WTC11 (cell line): ENCODE data around the gene PLEKHG5. TPM values are rescaled to one million over a fixed set of nuclear protein-coding genes. Genes with fewer than 3 reads are reported as not detected.

Experiments
- ARID4B ChIP-seq: sonication (generic); formaldehyde crosslinking; IDR thresholded peaks from 2 replicates; pipeline ENCODE4 v1.8.0; 2023; ENCODE audit warnings: missing genetic modification reagents, mild to moderate bottlenecking, borderline replicate concordance
- CDX4 ChIP-seq: fragments of 250-450 bp; sonication (Bioruptor Pico); IDR thresholded peaks from 2 replicates; pipeline ENCODE4 v1.9.0; 2021; ENCODE audit warnings: moderate library complexity, mild to moderate bottlenecking, inconsistent platforms, borderline replicate concordance
- E2F5 ChIP-seq: sonication (generic); formaldehyde crosslinking; IDR thresholded peaks from 2 replicates; pipeline ENCODE4 v1.8.1; 2022; ENCODE audit warnings: mild to moderate bottlenecking, moderate library complexity, missing genetic modification reagents
- EMX1 ChIP-seq: fragments of 250-450 bp; sonication (Bioruptor Pico); IDR thresholded peaks from 2 replicates; pipeline ENCODE4 v1.8.0; 2021; ENCODE audit warnings: mild to moderate bottlenecking
- ESRRA ChIP-seq: sonication (generic); formaldehyde crosslinking; IDR thresholded peaks from 2 replicates; pipeline ENCODE4 v1.8.1; 2022; ENCODE audit warnings: mild to moderate bottlenecking, missing genetic modification reagents, borderline replicate concordance
- GRHL2 ChIP-seq: fragments of 250-450 bp; sonication (Bioruptor Pico); IDR thresholded peaks from 2 replicates; pipeline ENCODE4 v1.8.0; 2022; ENCODE audit warnings: mild to moderate bottlenecking, moderate library complexity; ENCODE audit not compliant: insufficient replicate concordance, severe bottlenecking
- HMGXB4 ChIP-seq: sonication (generic); formaldehyde crosslinking; IDR thresholded peaks from 2 replicates; pipeline ENCODE4 v1.8.1; 2023; ENCODE audit warnings: mild to moderate bottlenecking, moderate library complexity, missing genetic modification reagents
- IRF2 ChIP-seq: sonication (generic); formaldehyde crosslinking; IDR thresholded peaks from 2 replicates; pipeline ENCODE4 v1.8.0; 2022; ENCODE audit warnings: low read depth, missing genetic modification reagents, borderline replicate concordance
- NR1H2 ChIP-seq: sonication (generic); formaldehyde crosslinking; IDR thresholded peaks from 2 replicates; pipeline ENCODE4 v1.9.0; 2021; ENCODE audit warnings: mild to moderate bottlenecking, moderate library complexity, missing genetic modification reagents
- TEAD1 ChIP-seq: sonication (generic); formaldehyde crosslinking; IDR thresholded peaks from 2 replicates; pipeline ENCODE4 v1.8.0; 2022; ENCODE audit warnings: mild to moderate bottlenecking, missing genetic modification reagents
- USF2 ChIP-seq: sonication (generic); formaldehyde crosslinking; IDR thresholded peaks from 2 replicates; pipeline ENCODE4 v1.8.1; 2023; ENCODE audit warnings: mild to moderate bottlenecking, missing genetic modification reagents, moderate library complexity
- ZNF281 ChIP-seq: sonication (generic); formaldehyde crosslinking; IDR thresholded peaks from 2 replicates; pipeline ENCODE4 v1.8.0; 2023; ENCODE audit warnings: mild to moderate bottlenecking, missing genetic modification reagents
- ZNF423 ChIP-seq: fragments of 250-450 bp; sonication (Bioruptor Pico); IDR thresholded peaks from 2 replicates; pipeline ENCODE4 v2.1.2; 2022; ENCODE audit warnings: mild to moderate bottlenecking, moderate library complexity
- ZNF425 ChIP-seq: fragments of 250-450 bp; sonication (Bioruptor Pico); conservative IDR thresholded peaks from 2 replicates; pipeline ENCODE4 v1.9.0; 2021; ENCODE audit warnings: mild to moderate bottlenecking
- total RNA-seq: library from RNA; stranded (reverse); gene quantifications from 3 replicates; pipeline ENCODE4 v1.2.3, GENCODE V29; 2021
- TF ChIP-seq, protein P1 (sequence below): sonication (generic); formaldehyde crosslinking; IDR thresholded peaks from 2 replicates; pipeline ENCODE4 v1.8.0; 2023; ENCODE audit warnings: missing genetic modification reagents
- TF ChIP-seq, protein P2 (sequence below): fragments of 250-450 bp; sonication (Bioruptor Pico); IDR thresholded peaks from 2 replicates; pipeline ENCODE4 v1.9.0; 2021; ENCODE audit warnings: mild to moderate bottlenecking, borderline replicate concordance

The PLEKHG5 gene
- total RNA-seq, 1 experiment from 2014 or later: 27.5 TPM

DNA sequence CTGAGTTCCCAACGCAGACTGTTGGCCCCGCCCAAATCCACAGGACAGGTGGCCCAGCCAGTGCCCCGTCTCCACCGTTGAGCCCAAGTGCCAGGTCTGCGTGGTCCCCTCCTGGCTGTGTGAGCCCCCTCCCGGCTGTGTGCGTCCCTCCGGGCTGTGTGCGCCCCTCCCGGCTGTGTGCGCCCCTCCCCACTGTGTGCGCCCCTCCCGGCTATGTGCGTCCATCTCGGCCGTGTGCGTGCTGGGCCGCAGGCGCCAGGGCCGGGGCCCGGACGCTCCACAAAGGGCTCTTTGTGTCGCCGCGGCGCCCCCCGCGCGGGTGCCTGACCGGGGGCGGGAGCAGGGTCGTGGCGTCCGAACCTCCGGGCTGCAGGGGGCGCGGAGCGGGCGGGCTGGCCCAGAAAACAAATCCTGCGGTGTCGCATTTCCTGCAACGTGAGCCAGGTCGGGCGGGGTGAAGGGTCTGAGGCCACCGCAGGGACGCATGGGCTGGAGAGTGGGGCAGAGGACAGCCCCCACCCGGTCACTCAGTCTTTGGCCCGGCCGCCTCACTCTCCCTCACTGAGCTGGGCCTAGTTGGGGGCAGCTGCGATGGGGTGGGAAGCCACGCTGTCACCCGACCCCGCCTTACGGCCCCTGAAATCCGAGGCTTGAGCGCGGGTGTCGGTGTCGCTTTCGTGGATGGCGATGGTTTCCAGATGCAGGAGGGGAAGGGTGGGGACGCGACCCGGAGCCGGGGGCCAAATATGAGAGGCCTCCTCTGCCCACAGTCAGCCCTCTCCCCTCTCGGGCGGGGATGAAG, 44.2 kb downstream of the PLEKHG5 start (continued):
- TF ChIP-seq ARID4B (CRISPR knock-in tag) (no peak), CDX4 (no peak), ZNF423 (0 out of 2 replicates have a peak, but pooled peaks have one; percentile 17), TEAD1 (CRISPR knock-in tag) (0 out of 2 replicates have a peak, but pooled peaks have one; percentile 23), USF2 (CRISPR knock-in tag) (no peak; the same call in 1 of the 2 replicates), ZNF425 (CRISPR knock-in tag) (no peak), ZNF281 (no peak), ESRRA (CRISPR knock-in tag) (no peak), NR1H2 (CRISPR knock-in tag) (no peak), E2F5 (CRISPR knock-in tag) (peak; percentile 91), GRHL2 (no peak), IRF2 (CRISPR knock-in tag) (no peak), HMGXB4 (CRISPR knock-in tag) (peak; percentile 83), EMX1 (CRISPR knock-in tag) (no peak)
- TF ChIP-seq, protein P1, sequence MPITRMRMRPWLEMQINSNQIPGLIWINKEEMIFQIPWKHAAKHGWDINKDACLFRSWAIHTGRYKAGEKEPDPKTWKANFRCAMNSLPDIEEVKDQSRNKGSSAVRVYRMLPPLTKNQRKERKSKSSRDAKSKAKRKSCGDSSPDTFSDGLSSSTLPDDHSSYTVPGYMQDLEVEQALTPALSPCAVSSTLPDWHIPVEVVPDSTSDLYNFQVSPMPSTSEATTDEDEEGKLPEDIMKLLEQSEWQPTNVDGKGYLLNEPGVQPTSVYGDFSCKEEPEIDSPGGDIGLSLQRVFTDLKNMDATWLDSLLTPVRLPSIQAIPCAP (CRISPR knock-in tag): no peak
- TF ChIP-seq, protein P2, sequence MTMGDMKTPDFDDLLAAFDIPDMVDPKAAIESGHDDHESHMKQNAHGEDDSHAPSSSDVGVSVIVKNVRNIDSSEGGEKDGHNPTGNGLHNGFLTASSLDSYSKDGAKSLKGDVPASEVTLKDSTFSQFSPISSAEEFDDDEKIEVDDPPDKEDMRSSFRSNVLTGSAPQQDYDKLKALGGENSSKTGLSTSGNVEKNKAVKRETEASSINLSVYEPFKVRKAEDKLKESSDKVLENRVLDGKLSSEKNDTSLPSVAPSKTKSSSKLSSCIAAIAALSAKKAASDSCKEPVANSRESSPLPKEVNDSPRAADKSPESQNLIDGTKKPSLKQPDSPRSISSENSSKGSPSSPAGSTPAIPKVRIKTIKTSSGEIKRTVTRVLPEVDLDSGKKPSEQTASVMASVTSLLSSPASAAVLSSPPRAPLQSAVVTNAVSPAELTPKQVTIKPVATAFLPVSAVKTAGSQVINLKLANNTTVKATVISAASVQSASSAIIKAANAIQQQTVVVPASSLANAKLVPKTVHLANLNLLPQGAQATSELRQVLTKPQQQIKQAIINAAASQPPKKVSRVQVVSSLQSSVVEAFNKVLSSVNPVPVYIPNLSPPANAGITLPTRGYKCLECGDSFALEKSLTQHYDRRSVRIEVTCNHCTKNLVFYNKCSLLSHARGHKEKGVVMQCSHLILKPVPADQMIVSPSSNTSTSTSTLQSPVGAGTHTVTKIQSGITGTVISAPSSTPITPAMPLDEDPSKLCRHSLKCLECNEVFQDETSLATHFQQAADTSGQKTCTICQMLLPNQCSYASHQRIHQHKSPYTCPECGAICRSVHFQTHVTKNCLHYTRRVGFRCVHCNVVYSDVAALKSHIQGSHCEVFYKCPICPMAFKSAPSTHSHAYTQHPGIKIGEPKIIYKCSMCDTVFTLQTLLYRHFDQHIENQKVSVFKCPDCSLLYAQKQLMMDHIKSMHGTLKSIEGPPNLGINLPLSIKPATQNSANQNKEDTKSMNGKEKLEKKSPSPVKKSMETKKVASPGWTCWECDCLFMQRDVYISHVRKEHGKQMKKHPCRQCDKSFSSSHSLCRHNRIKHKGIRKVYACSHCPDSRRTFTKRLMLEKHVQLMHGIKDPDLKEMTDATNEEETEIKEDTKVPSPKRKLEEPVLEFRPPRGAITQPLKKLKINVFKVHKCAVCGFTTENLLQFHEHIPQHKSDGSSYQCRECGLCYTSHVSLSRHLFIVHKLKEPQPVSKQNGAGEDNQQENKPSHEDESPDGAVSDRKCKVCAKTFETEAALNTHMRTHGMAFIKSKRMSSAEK (CRISPR knock-in tag): no peak
